ENCODE results near the gene QSOX1.

QSOX1 gene

DNA sequence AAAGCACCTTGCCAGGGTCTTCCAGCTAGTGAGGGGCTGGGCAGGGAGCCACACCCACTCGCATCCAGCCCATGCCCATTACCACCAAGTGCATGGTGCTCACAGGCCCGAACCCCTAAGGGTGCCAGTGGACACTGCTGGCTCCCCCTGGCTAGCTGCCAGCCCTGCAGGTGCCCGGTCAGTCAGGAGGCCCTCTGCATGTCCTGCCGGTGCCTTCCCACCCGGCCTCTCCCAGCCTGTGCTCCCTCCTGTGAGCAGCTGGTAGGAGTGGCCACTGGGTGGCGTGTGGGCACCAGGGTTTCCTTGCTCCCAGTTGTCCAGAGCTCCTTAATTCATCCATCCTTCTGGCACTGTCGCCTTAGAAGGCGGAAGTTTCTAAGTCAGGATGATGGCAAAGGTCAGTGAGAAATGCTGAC, 33.4 kb downstream of the QSOX1 start:
- Mint-ChIP-seq H3K9me3 (no peaks in the 10 kb centered on the region), H3K4me3 (no peak overlapping the region), H3K36me3 (peaks cover 12% of the 10 kb centered on the region), H3K27ac (no peak overlapping the region), H3K4me1 (no peaks in the 10 kb centered on the region), H3K27me3 (no peaks in the 10 kb centered on the region)

DNA sequence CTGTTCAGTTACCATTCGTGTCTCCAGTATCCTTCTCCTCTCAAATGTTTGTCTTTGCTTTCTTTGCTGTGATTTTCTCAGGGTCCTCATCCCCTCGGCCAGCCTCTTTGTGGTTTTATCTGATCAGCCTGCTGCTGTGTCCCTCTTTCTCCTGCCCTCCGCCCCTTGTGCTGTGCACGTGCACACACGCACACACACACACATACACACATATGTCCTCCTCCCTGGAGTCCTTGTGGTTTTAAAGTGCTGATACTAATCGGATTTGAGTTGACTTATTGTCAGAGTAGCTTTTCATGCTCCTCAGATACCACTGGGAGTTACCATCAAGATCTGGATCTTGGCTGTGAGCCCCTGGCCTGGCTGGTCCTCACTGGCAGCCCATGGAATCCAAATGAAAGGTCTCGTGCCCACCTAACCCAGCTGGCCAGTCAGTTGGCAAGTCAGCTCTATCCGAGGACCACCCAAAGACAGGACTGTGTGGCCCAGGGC, 34.1 kb downstream of the QSOX1 start:
- H3K36me3 Mint-ChIP-seq: peaks cover 13% of the 10 kb centered on the region
- H3K9me3 Mint-ChIP-seq: no peaks in the 10 kb centered on the region
- no peak overlapping the region for H3K4me3 Mint-ChIP-seq
- no peaks in the 10 kb centered on the region for H3K4me1 Mint-ChIP-seq
- H3K27ac Mint-ChIP-seq: no peak overlapping the region
- H3K27me3 Mint-ChIP-seq: no peaks in the 10 kb centered on the region

DNA sequence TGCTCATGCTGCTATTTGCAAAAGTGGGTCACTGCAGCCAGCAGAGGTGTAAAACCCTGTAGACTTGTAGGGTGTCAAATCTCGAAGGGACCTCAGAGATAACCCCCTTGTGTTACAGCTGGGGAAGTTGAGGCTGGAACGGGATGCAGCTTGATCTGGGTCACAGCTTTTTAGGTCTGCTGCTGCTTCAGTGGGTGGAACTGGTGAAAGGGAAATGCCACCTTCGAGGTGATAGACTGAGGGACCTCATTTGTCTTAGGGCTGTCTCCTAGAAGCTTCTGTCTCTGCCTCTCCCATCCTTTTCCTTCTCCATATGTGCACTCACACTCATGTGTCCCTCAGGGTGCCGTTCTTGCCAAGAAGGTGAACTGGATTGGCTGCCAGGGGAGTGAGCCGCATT, 35.4 kb downstream of the QSOX1 start:
- H3K27me3 Mint-ChIP-seq: no peaks in the 10 kb centered on the region
- H3K4me1 Mint-ChIP-seq: no peaks in the 10 kb centered on the region
- peak overlapping the region; percentile 65 for H3K27ac Mint-ChIP-seq
- no peaks in the 10 kb centered on the region for H3K9me3 Mint-ChIP-seq
- no peak overlapping the region for H3K4me3 Mint-ChIP-seq
- peaks cover 8% of the 10 kb centered on the region for H3K36me3 Mint-ChIP-seq

DNA sequence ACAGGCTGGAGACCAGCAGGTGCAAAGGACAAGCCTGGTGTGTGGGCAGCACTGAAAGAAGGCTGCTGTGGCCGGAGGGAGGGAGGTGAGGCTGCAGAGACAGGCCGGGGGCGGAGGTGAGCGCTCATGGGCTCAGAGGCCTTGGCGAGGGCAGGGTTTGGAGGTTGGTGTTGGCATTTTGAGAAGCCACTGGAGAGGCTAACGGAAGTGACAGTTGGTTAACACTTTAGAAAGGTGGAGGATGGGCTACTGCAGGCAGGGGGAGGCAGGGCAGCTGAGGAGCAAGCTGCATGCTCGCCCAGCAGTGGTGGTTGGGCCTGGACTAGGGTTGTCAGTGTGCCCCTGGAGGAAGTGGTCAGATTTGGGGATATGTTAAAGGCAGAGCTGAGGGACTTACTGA, 37.5 kb downstream of the QSOX1 start:
- Mint-ChIP-seq H3K27me3 (no peaks in the 10 kb centered on the region), H3K4me3 (no peak overlapping the region), H3K36me3 (peaks cover 5% of the 10 kb centered on the region), H3K9me3 (no peaks in the 10 kb centered on the region), H3K27ac (no peak overlapping the region), H3K4me1 (no peaks in the 10 kb centered on the region)

DNA sequence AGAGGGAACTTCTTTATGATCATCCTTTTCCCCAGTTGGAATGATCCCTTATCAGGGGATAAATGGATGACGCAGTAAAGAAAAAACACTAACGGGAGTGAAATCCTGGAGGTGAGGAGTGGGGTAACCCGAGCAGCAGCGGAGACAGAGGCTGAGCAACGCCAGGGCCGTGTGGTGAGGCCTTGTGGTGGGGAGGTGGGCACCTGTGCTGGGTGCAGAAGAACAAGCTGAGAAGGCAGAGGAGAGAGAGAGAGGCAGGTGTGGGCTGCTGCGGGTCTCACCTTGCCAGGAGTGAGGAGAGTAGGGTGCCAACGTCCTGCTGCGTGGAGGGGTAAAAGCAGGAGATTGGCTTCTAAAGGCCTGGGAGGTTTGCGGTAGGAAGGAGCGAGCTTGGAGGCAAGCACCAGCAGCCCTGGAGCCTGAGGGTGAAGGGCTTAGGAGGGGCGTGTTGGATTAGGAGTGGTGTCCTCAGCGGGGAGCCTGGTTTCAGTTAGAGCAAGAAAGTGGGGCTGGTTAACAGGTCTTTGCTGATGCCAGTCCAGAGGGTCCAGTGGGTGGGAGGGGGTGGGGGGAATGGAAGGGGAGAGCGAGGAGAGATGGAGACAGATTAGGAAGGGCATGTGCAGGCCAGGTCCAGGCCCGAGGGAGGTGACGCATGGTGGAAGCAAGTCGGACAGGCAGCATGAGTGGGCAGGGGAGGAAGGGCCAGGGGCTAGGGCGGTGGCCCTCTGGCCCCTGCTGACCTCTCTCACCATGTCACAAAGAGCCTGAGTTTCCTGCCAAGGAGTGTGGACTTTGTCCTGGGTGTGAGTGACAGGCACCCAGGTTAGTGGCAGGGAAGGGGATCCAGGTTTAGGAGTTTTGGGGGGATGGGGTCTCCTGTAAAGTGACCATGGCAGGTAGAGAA, 38.7 kb downstream of the QSOX1 start:
- Mint-ChIP-seq H3K9me3 (no peaks in the 10 kb centered on the region), H3K36me3 (peaks cover 5% of the 10 kb centered on the region), H3K27me3 (no peaks in the 10 kb centered on the region), H3K4me1 (no peaks in the 10 kb centered on the region), H3K4me3 (no peak overlapping the region), H3K27ac (no peak overlapping the region)

DNA sequence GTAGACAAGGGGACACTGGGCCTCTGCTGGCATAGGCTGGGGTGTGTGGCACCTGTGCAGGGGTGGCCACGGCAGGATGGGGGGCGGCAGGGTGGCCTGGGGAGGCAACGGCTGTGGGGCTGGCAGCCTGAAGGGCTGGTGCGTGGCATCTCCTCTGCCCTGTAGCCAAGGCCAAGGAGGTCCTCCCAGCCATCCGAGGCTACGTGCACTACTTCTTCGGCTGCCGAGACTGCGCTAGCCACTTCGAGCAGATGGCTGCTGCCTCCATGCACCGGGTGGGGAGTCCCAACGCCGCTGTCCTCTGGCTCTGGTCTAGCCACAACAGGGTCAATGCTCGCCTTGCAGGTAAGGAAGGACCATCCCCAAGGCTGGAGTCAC, 39.4 kb downstream of the QSOX1 start:
- Mint-ChIP-seq H3K27ac (no peak overlapping the region), H3K36me3 (peaks cover 5% of the 10 kb centered on the region)

DNA sequence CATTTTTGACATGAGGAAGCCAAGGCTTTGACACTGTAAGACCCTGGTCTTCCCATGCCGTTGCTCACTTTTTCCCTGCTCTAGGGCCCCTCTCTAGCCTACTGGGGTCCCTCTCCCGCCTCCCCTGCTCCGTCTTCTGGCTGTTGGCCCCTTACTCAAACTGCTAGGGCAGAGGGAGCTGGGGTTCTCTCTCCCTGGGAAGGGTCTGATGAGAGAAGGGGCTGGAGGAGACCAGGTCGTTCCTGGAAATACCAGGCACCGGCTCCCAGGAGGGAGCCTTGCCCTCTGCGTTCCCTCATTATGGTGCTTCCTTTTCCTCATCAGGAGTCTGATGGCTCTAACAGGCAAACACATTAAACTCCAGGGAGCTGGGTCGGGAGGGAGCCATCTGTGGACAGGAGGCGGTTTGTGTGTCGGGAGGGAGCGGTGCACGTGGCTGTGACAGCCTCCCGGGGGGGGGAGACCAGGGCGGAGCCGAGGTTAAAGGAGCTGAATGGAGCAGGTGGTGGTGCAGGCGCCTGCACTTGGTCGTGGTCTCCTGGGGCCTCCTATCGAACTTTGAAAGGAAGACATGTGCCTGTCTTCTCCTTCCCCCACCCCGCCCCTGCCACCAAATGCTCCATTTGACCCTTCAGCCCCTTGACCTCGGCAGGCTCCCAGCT, 40.0 kb downstream of the QSOX1 start:
- Mint-ChIP-seq H3K4me1 (no peaks in the 10 kb centered on the region), H3K27me3 (no peaks in the 10 kb centered on the region), H3K27ac (no peak overlapping the region), H3K36me3 (peaks cover 5% of the 10 kb centered on the region), H3K9me3 (no peaks in the 10 kb centered on the region), H3K4me3 (no peak overlapping the region)

More for the DNA sequence above, 39.4 kb downstream of the QSOX1 start:
- H3K27me3 Mint-ChIP-seq: no peaks in the 10 kb centered on the region
- H3K4me1 Mint-ChIP-seq: no peaks in the 10 kb centered on the region
- no peaks in the 10 kb centered on the region for H3K9me3 Mint-ChIP-seq
- no peak overlapping the region for H3K4me3 Mint-ChIP-seq

DNA sequence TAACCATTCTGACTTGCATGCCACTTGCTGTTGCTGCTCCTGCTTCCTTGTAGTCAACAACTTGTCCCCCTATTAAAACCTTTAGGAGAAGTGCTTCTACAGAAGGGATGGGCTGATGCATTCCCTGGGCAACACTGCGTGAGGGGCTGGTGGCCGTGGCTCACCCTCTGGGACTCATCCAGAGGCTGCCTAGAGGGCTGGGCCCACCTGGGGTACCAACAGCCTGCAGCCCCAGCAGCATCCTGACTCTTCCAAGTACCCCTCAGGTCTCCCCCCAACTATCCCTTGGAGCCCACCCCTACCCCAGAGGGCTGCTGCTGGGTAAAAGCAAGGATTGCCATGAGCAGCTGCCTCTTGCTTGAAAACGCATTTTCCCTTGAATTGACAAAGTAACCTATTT, 40.7 kb downstream of the QSOX1 start:
- Mint-ChIP-seq H3K27me3 (no peaks in the 10 kb centered on the region), H3K27ac (no peak overlapping the region), H3K36me3 (peaks cover 5% of the 10 kb centered on the region), H3K4me3 (no peak overlapping the region), H3K4me1 (no peaks in the 10 kb centered on the region), H3K9me3 (no peaks in the 10 kb centered on the region)

DNA sequence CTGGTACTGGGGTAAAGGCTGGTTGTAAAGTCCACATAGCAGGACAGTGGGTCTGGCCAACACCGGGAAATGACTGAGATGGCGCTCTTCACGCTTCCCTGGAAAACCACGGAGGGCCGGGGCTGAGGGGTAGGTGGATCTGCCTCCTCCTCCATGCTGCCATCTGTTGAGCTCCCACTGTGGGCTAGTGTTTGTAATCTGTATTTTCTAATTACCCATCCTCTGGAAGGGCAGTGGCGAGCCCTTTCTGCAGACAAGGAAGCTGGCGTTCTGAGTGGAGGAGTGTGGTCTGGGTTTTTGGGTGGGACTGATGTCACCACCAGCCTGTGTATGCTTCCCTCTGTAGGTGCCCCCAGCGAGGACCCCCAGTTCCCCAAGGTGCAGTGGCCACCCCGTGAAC, 41.2 kb downstream of the QSOX1 start:
- H3K36me3 Mint-ChIP-seq: peaks cover 5% of the 10 kb centered on the region
- H3K27me3 Mint-ChIP-seq: no peaks in the 10 kb centered on the region
- H3K9me3 Mint-ChIP-seq: no peaks in the 10 kb centered on the region
- no peaks in the 10 kb centered on the region for H3K4me1 Mint-ChIP-seq
- no peak overlapping the region for H3K27ac Mint-ChIP-seq
- no peak overlapping the region for H3K4me3 Mint-ChIP-seq

DNA sequence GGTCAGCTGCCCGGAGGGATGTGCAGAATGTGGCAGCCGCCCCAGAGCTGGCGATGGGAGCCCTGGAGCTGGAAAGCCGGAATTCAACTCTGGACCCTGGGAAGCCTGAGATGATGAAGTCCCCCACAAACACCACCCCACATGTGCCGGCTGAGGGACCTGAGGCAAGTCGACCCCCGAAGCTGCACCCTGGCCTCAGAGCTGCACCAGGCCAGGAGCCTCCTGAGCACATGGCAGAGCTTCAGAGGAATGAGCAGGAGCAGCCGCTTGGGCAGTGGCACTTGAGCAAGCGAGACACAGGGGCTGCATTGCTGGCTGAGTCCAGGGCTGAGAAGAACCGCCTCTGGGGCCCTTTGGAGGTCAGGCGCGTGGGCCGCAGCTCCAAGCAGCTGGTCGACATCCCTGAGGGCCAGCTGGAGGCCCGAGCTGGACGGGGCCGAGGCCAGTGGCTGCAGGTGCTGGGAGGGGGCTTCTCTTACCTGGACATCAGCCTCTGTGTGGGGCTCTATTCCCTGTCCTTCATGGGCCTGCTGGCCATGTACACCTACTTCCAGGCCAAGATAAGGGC, 41.9 kb downstream of the QSOX1 start:
- H3K9me3 Mint-ChIP-seq: no peaks in the 10 kb centered on the region
- H3K27ac Mint-ChIP-seq: no peak overlapping the region
- H3K27me3 Mint-ChIP-seq: no peaks in the 10 kb centered on the region
- H3K36me3 Mint-ChIP-seq: peaks cover 5% of the 10 kb centered on the region
- no peaks in the 10 kb centered on the region for H3K4me1 Mint-ChIP-seq
- H3K4me3 Mint-ChIP-seq: no peak overlapping the region

DNA sequence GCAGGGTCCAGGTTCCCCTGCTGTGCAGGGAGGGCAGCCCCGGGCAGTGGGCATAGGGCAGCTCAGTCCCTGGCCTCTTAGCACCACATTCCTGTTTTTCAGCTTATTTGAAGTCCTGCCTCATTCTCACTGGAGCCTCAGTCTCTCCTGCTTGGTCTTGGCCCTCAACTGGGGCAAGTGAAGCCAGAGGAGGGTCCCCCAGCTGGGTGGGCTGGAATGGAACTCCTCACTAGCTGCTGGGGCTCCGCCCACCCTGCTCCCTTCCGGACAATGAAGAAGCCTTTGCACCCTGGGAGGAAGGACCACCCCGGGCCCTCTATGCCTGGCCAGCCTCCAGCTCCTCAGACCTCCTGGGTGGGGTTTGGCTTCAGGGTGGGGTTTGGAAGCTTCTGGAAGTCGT, 42.6 kb downstream of the QSOX1 start:
- Mint-ChIP-seq H3K27ac (no peak overlapping the region), H3K36me3 (peaks cover 5% of the 10 kb centered on the region), H3K27me3 (no peaks in the 10 kb centered on the region), H3K9me3 (no peaks in the 10 kb centered on the region), H3K4me1 (no peaks in the 10 kb centered on the region), H3K4me3 (no peak overlapping the region)

DNA sequence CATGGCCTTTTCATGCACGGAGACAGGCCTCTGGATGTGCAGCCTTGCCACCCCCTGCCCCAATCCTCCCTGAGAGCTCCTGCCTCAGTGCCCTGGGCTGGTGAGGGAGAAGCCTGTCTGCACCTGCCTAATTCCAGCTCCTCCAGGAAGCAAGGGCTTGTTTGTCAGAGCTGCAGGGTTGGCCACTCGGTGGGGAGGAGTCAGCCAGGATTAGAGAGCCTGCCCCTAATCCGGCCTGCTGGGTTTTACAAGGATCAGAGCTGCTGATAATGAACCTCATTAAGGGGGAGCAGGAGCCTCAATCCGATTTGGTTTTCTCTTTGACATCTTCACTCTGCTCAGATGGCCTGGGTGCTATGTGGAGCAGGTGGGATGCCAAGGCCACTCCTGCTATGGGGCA, 43.5 kb downstream of the QSOX1 start:
- no peak overlapping the region for H3K27ac Mint-ChIP-seq
- no peaks in the 10 kb centered on the region for H3K27me3 Mint-ChIP-seq
- no peaks in the 10 kb centered on the region for H3K36me3 Mint-ChIP-seq
- H3K4me1 Mint-ChIP-seq: no peaks in the 10 kb centered on the region
- H3K4me3 Mint-ChIP-seq: no peak overlapping the region
- H3K9me3 Mint-ChIP-seq: no peaks in the 10 kb centered on the region

DNA sequence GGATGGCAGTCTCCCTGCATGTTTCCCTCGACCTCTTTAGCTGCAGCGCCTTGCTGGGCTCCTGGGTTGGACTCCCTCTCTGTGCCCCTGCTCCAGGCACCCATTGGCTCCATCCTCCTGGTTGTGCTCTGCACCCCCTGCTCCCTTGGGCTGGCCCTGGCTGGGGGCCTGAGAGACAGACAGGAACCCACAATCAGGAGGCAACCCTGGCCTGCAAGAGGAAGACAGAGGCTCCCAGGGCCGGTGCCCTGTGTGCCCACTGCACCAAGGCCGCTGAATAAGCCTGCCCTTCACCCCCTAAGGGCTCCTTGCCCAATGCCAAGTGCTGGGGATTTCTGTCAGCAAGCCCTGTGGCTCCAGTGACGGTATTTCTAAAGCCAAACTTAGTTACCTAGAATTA, 43.9 kb downstream of the QSOX1 start:
- Mint-ChIP-seq H3K27me3 (no peaks in the 10 kb centered on the region), H3K9me3 (no peaks in the 10 kb centered on the region), H3K4me3 (no peak overlapping the region), H3K27ac (no peak overlapping the region), H3K36me3 (no peaks in the 10 kb centered on the region), H3K4me1 (no peaks in the 10 kb centered on the region)

DNA sequence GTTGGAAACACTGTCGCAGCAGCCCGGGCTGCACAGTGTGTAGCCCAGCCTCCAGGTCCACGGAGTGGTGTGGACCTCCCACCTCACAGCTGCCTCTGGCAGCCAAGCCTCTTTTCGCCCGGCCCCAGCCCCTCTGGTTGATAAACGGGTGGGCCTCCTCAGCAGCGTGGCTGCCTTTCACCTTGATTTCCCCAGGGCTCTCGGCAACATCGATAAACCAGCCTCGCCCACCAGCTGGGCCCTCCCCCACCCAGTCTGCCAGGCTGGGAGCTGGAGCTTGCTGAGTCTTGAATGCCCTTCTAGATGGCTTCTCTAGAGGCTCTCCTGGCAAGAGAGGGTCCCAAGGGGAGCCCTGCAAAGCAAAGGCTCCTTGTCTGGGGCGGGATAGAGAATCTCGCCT, 44.3 kb downstream of the QSOX1 start:
- no peak overlapping the region for H3K4me3 Mint-ChIP-seq
- H3K9me3 Mint-ChIP-seq: no peaks in the 10 kb centered on the region
- H3K36me3 Mint-ChIP-seq: no peaks in the 10 kb centered on the region
- no peak overlapping the region for H3K27ac Mint-ChIP-seq
- H3K27me3 Mint-ChIP-seq: no peaks in the 10 kb centered on the region
- no peaks in the 10 kb centered on the region for H3K4me1 Mint-ChIP-seq

DNA sequence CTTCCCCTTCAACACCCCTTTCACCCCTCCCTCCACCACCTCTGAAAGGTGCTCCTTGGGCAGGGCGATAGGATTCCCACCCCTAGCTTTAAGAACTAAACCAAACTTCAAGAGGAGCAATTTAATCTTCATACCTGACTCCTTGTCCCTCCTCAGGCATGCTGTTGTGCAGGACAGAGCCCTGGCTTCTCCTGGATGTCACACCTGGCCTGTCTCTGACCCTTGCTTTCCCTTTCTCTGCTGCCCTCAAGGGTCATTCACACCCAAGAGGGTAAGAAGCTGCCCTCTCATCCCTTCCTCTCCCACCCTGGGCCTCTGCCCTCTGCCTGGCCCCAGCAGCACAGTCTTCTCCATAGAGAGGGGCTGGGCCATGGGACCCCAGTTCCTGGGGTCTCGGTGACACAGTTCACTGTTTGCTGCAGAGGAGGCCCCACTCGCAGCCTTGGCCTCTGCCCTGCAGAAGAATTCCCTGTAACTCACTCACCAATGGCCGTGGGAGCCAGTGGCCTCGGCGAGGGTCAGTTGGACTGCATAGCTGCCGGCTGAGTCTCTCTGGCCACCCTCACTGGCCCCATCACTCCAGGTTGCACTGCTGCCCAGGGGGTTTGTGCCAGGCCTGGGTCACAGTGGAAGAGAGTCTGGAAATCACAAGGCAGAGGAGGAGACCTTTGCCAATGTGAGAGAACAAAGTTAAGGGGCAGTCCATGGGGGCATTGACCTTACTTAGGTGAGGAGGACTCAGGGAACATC, 47.0 kb downstream of the QSOX1 start:
- Mint-ChIP-seq H3K9me3 (no peaks in the 10 kb centered on the region), H3K4me1 (no peaks in the 10 kb centered on the region), H3K4me3 (no peak overlapping the region), H3K36me3 (no peaks in the 10 kb centered on the region), H3K27ac (no peak overlapping the region), H3K27me3 (no peaks in the 10 kb centered on the region)

Measured in activated naive CD4-positive, alpha-beta T cell treated with anti-CD3 and anti-CD28 coated beads, Interleukin-2, amount 50 U/mL, for 24 hours (primary cell).